ENCODE data around the gene MARCHF2. TPM values are rescaled to one million over a fixed set of nuclear protein-coding genes. Genes with fewer than 3 reads are reported as not detected.

Gene MARCHF2
- total and polyA plus RNA-seq, 2 donors (not counting 1 experiment from before 2014, with no cell fraction given) = 22.9 to 52.6 TPM

GRCh38 chr19:8460516-8461298 lies 47.6 kb downstream of the MARCHF2 start:
- no peaks in the 10 kb centered on the region for H3K27me3 Mint-ChIP-seq
- peaks cover 100% of the 10 kb centered on the region for H3K79me2 ChIP-seq (ENCODE audit: control insufficient read depth, insufficient read depth, low read length)
- H3K27me3 ChIP-seq (replicated peaks in 1 of 4; ENCODE audit: control extremely low read depth in 1 of 4, control insufficient read depth in 3 of 4, insufficient read depth in 4 of 4, low read length in 3 of 4) = no peaks in the 10 kb centered on the region
- H3K4me2 ChIP-seq (replicated peaks; ENCODE audit: low read depth, low read length, poor library complexity, severe bottlenecking) = no peak overlapping the region
- CTCF ChIA-PET = no interaction called here
- no peak overlapping the region for H2AFZ ChIP-seq (ENCODE audit: insufficient read depth, low read depth, low read length, poor library complexity, severe bottlenecking)
- H4K20me1 ChIP-seq (ENCODE audit: control insufficient read depth, insufficient read depth, low read length, poor library complexity, severe bottlenecking) = peaks cover 96% of the 10 kb centered on the region
- ATAC-seq (ENCODE audit: low read depth) = no peak
- H3K4me3 ChIP-seq (ENCODE audit: control extremely low read depth in 1 of 5, extremely low read depth in 1 of 5, insufficient read depth in 1 of 5, low read depth in 2 of 5, low read length in 4 of 5) = no peak overlapping the region
- 60% methylated on average over 2 of the region's 7 CpGs for WGBS (ENCODE audit: insufficient coverage)
- intact Hi-C loops (cut with micrococcal nuclease) = no loop called here
- no peaks in the 10 kb centered on the region for H3K9me3 Mint-ChIP-seq (ENCODE audit: insufficient read depth)
- no peak overlapping the region for H3K4me3 Mint-ChIP-seq
- no peak overlapping the region for H3K27ac ChIP-seq (ENCODE audit: low read length in 2 of 2)
- POLR2A ChIA-PET = no interaction called here
- H3K4me1 ChIP-seq (ENCODE audit: control insufficient read depth in 2 of 2, insufficient read depth in 2 of 2, low read length in 2 of 2) = peaks cover 11 to 13% of the 10 kb centered on the region in 2 donors
- no peak for TF ChIP-seq CTCF (IDR thresholded peaks at IDR 0.05)
- no peaks in the 10 kb centered on the region for H3K9me3 ChIP-seq (ENCODE audit: control extremely low read depth in 1 of 3, control insufficient read depth in 2 of 3, insufficient read depth in 1 of 3, low read length in 2 of 3)
- DNase-seq = no peak
- H3K36me3 ChIP-seq (replicated peaks in 1 of 2; ENCODE audit: control extremely low read depth in 1 of 2, control insufficient read depth in 1 of 2, extremely low read depth in 1 of 2, insufficient read depth in 2 of 2, low read length in 1 of 2) = peaks cover 8 to 78% of the 10 kb centered on the region in 2 experiments
- H3K27ac Mint-ChIP-seq = peak overlapping the region; percentile 56
- H3K9ac ChIP-seq (ENCODE audit: low read length) = no peak overlapping the region
- H3K4me1 Mint-ChIP-seq = peaks cover 59% of the 10 kb centered on the region

- no peak overlapping the region for H3K4me3 Mint-ChIP-seq
- peaks cover 8 to 78% of the 10 kb centered on the region in 2 experiments for H3K36me3 ChIP-seq (replicated peaks in 1 of 2; ENCODE audit: control extremely low read depth in 1 of 2, control insufficient read depth in 1 of 2, extremely low read depth in 1 of 2, insufficient read depth in 2 of 2, low read length in 1 of 2)
- ChIA-PET CTCF (interaction anchor here (1.9 kb wide), 1 partner anchor 13 kb away, joined by 5 read pairs; no protein-coding TSS in a partner anchor), POLR2A (no interaction called here)
- no peaks in the 10 kb centered on the region for H3K27me3 Mint-ChIP-seq
- H3K27ac Mint-ChIP-seq = no peak overlapping the region
- H3K9me3 Mint-ChIP-seq (ENCODE audit: insufficient read depth) = no peaks in the 10 kb centered on the region
- TF ChIP-seq CTCF (IDR thresholded peaks at IDR 0.05) (no peak), EZH2 (IDR thresholded peaks at IDR 0.05; ENCODE audit: borderline replicate concordance, insufficient read depth, low read depth, low read length, poor library complexity, severe bottlenecking) (no peak)
- H3K27ac ChIP-seq (ENCODE audit: low read length in 2 of 2) = no peak overlapping the region
- H3K4me3 ChIP-seq (ENCODE audit: control extremely low read depth in 1 of 5, extremely low read depth in 1 of 5, insufficient read depth in 1 of 5, low read depth in 2 of 5, low read length in 4 of 5) = no peak overlapping the region
- intact Hi-C loops (cut with micrococcal nuclease) = no loop called here
- no peaks in the 10 kb centered on the region for H3K9me3 ChIP-seq (ENCODE audit: control extremely low read depth in 1 of 3, control insufficient read depth in 2 of 3, insufficient read depth in 1 of 3, low read length in 2 of 3)
- 100% methylated on average over 1 of the region's 4 CpGs for WGBS (ENCODE audit: insufficient coverage)
- no peaks in the 10 kb centered on the region for H3K27me3 ChIP-seq (replicated peaks in 1 of 4; ENCODE audit: control extremely low read depth in 1 of 4, control insufficient read depth in 3 of 4, insufficient read depth in 4 of 4, low read length in 3 of 4)
- H3K4me1 Mint-ChIP-seq = peaks cover 54% of the 10 kb centered on the region
- DNase-seq = no peak
- H2AFZ ChIP-seq (ENCODE audit: insufficient read depth, low read depth, low read length, poor library complexity, severe bottlenecking) = no peak overlapping the region
- H3K79me2 ChIP-seq (ENCODE audit: control insufficient read depth, insufficient read depth, low read length) = peaks cover 96% of the 10 kb centered on the region
- peaks cover 11 to 13% of the 10 kb centered on the region in 2 donors for H3K4me1 ChIP-seq (ENCODE audit: control insufficient read depth in 2 of 2, insufficient read depth in 2 of 2, low read length in 2 of 2)
- H3K9ac ChIP-seq (ENCODE audit: low read length) = no peak overlapping the region
- peaks cover 96% of the 10 kb centered on the region for H4K20me1 ChIP-seq (ENCODE audit: control insufficient read depth, insufficient read depth, low read length, poor library complexity, severe bottlenecking)
- H3K4me2 ChIP-seq (replicated peaks; ENCODE audit: low read depth, low read length, poor library complexity, severe bottlenecking) = no peak overlapping the region
- no peak for ATAC-seq (ENCODE audit: low read depth)
These were observed 48.3 kb downstream of the MARCHF2 start for GRCh38 chr19:8461376-8461775.
